HG03439 (cell line): ENCODE results near the gene MYL7.
"Not testable (repeated sequence)": the region's sequence is repeated elsewhere in the genome, so short reads cannot be mapped to it uniquely, and the experiment has no call there.

Experiments
- ATAC-seq: cut with Tn5 transposase; IDR thresholded peaks from one replicate; pipeline ENCODE4 v1.9.1; 2021; ENCODE audit warnings: mild to moderate bottlenecking, moderate library complexity; ENCODE audit not compliant: unreplicated experiment

The MYL7 gene

DNA sequence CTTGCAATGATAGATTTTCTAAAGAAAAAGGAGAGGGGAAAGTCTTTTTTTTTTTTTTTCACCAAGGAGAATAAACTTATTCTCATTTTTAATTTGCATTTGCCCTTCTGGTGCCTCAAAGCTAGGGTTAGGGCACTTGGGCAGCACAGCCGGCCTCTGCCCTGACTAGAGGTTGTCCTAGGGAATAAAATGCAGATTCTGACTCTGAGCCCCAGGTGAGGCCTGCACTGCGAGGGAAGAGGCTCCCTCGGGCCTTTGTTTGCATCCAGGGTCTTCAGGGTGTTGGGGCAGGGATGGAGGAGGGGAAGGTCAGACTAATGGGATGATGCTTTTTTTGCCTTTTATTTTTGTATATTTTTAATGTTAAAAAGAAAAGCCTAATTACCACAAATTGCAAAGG is 7.8 kb downstream of the MYL7 start:
- no peak for ATAC-seq

DNA sequence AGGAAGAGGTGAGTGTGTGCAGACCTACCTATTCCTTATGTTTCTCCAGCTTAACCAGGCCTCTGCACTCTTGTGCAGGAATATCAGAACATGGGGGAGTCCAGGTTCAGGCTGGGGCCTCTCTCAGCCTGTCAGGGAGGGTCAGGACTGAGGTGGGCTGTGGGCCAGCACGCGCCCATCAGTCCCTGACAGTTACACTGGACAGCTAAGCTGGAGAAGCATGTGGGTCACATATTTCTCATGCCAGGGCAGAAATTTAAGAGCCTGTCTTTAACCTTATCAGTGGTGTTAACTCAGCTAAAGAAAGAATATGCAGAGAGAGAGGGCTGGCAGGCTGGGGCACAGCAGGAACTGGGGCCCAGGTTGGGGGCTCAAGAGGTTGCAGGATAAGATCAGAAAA is 9.1 kb downstream of the MYL7 start:
- ATAC-seq = no peak

DNA sequence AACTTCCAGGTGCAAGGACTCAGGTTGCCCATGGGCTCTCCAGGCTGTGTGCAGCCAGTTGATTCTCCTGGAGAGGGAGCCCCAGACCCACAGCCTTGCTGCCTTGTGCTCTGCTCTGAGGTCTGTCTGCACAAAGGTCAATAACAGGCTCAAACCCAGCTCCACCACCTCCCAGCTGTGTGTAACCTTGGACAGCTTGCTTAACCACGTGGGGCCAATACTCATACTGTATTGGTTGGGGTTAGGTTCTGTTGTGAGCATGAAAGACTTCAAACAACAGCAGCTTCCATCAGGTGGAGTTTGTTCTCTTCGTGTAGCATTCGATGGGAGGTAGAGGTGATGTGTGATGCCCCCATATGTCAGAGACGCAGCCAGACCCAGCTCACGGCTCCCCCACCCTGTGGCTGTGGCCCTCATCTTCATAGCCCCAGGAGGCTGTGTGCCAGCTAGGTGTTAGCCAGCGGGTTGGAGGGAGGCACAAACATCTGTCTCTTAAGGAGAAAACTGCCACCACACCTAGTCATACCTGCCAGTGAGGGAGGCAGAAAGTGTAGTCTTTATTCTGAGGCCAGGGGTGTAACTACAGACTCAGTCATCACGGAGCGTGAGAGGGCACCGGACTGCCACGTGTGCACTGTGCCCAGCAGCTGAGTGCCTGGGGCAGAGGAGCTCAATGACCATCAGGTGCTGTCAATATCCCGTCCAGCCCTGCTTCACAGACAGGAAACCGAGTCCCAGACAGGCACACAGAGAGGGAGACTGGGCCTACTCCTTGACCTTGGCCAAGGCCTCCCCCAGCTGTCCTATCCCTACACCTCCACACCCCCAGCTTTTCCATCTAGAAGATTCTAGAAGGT is 9.7 kb downstream of the MYL7 start:
- ATAC-seq = no peak

DNA sequence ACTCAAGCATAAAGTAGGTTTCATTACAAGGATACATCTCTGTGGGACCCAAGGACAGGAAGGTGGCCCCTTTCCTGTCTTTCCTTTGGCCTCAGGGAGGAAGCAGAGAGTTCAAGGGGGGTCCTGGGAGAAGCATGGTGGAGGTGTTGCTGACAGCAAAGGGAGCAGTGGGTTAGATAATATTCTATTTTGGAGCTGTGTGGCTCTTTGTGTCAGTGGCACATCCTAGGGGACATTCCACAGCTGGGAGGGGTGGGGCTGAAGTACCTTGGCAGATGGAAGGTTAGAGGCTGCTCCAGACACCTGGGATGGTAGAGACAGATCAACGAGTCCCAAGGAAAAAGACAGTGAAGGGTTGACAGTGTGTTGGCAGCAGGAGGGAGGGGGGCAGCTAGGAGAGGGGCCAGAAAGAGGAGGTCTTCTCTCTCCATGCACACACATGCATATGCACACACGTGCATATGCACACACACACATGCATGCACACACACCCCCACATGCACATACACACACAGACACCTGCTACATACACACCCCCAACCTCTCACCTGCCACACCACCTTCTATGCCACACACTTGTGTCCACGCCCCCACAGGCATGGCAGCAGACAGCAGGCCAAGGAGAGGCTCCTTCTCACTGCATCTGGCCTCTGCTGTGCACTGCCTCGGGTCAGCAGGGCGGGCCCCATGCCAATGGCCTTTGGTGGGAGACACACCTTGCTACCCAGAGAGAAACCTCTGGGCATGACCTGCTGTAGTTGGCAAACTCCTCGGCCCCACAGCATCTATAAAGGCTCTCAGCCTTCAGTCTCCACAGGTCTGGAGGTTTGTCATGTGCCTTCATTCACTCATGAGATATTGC is 12.2 kb downstream of the MYL7 start:
- ATAC-seq = no peak

DNA sequence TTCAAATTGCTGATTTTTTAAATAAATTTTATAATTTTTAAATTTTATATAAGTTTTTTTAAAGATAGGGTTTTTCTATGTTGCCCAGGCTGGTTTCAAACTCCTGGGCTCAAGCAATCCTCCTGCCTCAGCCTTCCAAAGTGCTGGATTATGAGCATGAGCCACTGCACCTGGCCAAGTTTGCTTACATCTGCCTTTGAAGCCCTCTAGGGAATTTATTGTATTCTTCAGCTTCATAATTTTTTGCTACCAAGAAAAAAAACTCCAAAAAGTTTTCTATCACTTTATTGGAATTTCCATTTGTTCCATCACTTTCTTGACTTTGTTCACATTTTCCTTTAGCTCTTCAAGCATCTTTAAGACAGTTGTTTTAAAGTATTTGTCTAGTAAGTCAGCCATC is 14.0 kb downstream of the MYL7 start:
- ATAC-seq = no peak

DNA sequence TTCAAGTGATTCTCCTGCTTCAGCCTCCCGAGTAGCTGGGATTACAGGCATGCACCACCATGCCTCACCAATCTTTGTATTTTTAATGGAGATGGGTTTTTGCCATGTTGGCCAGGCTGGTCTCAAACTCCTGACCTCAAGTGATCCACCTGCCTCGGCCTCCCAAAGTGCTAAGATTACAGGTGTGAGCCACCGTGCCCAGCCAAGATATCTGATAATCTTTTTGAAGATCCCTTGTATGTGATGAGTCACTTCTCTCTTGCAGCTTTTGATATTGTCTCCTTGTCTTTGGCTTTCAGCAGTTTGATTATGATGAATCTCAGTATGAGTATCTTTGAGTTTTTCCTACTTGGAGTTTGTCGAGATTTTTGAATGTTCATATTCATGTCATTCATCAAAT is 14.6 kb downstream of the MYL7 start:
- ATAC-seq = not testable (repeated sequence)

DNA sequence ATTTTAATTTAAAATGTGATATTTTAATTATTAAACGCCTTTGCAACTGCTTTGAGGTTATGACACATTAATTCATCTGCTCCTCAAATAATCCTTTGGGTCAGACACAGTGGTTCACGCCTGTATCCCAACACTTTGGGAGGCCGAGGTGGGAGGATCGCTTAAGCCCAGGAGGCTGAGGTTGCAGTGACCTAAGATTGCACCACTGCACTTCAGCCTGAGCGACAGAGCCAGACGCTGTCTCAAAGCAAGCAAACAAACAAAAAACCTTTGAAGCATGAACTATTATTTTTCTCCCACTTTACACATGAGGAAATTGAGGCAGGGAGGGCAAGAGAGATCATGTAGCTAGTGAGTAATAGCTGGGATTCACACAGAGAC is 16.3 kb downstream of the MYL7 start:
- ATAC-seq = no peak

DNA sequence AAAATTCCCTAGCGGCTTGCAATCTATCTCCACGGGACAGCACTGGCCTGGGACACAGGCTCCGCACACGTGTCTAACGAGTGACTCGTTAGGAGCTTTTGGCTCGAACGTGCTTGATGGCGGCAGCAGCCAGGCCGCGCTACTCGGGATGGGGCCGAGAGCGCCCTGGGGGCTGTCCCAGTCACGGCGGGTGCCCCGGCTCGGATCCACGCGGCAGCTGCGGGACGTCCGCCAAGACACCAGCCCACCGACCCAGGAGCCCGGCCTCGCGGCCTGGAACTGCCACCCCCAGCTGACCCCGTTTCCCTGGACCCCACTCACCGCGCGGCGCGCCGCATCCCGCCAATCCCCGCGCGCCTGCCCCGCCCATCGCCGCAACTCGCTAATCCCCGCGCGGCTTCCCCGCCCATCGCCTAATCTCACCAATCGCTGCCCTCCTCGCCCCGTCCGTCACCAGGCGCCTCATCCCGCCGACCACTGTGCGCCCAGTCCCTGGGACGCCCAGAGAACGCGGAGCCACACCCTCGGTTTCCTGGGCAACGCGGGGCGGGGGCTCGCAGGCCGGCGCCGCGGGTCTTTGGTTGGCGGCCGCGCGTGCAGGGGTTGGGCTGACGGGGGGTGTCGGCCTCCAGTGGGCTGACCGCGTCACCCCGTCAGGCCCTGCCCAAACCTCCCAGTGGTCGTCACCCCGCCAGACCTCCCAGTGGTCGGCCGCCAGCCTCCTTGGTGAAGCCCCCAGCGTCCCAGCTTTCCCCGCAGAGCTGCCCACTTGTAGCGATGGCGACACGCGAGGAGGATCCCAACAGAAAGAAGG is 17.7 kb downstream of the MYL7 start, which contains the start of gene POLD2:
Gene POLD2, minus strand, starts transcription at position 359 of the 814 bp plus-strand sequence. CDS start 1,495 bp downstream, outside the sequence.
- peak; percentile 98 for ATAC-seq

DNA sequence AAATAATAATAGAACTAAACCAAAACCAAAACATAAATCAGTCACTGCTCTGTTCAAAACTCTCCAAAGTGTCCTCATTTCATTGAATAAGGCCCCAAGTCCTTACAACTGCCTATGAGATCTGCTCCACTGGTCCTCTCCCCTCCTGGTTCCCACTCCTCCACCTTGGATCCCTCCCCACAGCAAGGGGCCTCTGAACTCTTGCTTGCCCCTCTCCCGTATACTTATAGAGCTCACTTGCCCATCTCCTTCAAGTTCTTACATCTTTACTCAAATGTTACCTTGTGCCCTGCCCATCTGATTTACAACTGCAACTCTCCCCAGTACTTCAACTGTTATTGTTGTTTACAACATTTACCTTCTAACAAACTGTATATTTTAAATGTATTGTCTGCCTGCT is 18.6 kb downstream of the MYL7 start:
- ATAC-seq = no peak

DNA sequence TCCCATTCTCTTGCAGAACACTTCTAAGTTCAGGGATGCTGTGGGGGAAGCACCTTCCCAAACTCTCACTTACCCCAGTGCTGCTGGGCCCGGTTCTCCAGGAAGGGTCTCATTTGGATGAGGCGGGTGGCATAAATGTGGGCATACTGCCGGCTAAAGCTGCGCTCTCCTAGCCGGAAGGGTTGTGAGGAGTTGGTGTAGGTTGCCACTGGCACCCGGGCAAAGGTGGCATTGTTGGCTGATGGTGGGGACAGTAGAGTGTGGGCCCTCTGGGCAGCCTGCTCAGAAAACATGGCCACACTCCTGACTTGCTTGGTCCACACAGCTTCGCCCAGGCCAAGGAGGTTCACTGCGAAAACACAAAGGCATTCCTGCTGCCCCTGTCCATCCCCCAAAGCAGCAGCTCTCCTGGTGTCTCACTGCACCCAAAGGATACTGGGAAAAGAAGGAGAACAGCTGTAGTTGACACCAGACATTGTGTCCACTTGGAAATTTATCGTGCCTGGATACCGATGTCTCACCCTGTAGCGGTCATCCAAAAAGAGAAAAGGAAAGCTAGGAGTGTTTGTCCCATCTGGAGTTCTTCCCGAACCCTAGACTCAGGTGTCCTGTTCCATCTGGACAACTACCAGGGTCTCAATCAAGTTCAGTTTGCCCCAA is 19.2 kb downstream of the MYL7 start:
- no peak for ATAC-seq

DNA sequence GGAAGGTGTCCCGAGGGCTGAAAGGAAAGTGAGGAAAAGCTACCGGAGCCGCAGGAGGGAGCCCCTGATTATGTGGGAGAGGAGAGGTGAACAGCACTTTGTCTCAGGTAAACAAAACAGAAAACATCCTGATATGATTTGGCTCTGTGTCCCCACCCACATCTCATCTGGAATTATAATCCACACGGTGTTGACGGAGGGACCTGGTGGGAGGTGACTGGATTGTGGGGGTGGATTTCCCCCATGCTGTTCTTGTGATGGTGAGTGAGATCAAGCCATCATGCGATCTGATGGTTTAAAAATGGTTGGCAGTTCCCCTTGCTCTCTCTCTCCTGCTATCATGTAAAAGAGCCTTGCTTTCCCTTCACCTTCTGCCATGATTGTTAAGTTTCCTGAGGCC is 20.7 kb downstream of the MYL7 start:
- ATAC-seq = no peak

DNA sequence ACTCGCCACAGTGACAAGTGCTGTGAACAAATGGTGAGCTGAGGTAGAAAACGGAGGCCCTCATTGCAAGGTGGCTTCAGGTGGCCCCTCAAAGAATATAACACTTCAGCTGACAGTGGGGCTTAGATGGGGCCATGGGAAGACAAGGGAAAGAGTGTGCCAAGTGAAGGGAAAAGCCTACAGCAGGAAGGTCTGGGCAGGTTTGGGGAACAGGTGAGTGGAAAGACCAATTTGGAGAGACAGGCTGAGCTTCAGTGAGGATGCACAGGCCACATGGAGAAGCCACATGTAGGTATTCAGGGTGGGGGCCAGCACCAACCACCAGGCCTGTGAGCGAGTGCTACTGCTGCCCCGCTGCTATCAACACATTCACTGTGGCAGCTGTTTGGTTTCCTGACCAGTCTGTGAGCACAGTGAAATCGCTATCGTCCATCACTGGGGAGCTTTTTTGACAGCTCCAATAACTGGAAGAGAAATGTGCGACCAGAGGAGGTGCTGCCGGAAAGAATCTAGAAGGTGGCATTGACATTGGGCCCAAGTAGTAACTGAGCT is 21.2 kb downstream of the MYL7 start:
- ATAC-seq = no peak

DNA sequence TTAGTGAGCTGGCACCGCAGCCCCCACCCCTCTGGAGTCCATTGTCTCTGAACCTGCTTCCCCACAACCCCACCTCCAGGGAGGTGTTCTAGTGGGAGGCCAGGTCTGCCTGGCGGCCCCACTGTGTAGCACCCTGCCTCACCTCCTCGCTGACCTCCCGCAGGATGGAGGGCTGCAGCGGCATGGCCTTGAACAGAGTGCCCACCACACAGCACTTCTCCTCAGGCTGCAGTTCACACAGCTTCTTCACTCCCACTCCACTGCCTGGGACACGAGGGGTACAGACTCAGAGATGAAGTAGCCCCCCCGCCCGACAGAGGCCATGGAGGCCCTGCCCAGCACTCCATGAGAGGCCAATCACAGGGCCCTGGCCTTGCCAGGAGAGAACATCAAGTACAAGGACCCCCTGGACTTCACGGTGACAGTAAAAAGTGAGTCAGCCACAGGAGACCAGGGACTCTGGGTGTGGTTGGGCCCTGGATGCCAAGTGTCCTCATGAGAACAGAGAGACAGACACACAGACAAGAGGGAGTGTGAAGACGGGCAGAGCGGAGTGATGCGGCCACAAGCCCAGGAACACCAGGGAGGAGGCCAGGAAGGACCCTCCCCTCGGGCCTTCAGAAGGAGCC is 23.2 kb downstream of the MYL7 start:
- ATAC-seq = no peak

DNA sequence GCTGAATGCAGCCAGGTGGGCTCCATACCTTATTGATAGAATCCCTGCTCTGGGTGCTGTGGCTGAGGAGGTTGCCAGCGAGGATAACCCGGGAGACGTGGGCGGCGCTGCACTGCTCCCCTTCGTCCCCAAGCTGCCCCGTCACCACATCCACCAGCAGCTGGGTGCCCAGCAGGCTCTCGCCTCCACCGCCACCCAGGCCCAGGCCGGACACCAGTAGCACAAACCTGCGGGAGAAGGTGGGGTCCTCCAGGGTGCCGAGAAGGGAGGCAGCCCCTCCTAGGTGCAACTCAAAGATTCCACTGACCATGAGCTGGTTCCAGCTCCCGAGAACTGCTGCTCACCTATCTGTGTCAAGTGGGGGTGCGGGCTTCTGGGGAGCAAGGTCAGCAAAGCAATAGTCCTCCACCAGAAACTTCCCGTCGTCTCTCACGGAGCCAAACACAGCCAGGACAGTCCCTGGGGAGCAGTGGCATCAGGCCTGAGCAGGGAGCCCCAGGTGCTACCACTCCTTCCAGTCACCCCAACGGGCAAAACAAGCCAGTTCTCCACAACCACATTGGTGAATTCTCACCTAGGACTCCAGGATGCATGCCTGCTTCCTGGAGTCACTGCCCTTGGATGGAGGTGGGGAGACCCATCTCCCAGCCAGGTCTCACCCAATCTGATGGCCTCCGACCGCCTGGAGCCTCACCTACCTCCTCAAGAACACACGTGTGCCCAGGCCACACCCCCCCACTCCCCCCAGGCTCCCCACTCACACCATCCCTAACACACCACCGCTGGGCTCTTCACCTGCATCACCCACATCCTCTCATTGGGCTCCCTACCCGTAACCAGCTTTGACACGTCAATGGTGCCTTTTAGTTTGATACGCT is 24.1 kb downstream of the MYL7 start:
- no peak for ATAC-seq

DNA sequence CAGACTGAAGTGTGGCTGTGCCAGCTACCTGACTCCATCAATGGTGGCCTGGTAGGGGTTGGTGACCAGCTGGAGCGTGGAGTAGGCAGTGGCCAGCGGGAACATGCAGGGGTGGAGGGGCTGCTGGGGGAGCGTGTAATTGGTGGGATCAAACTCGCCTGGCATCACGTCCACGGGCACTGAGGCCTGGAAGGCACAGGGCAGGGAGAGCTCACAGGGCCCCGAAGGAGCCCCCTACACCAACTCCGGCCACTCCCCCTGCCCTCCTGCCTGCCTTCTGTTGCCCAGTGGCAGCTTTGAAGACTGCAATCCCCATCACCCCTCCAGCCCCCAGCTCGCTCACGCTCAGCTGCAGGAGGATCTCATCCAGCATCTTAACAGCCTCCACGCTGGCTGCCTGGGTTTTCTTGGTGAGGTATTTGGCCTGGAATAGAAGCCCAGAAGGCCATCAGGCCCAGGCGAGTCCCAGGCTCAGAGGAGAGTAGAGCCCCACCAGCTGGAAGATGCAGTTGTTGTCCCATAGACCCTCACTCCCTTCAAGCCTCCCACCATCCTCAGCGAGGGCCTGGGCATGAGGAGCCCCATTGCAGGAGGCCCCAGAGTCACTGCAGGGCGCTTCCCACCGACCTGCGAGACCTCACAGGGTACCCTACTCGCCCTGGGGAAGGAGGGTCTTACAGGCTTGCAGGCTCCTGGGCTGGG is 24.9 kb downstream of the MYL7 start:
- ATAC-seq = no peak

DNA sequence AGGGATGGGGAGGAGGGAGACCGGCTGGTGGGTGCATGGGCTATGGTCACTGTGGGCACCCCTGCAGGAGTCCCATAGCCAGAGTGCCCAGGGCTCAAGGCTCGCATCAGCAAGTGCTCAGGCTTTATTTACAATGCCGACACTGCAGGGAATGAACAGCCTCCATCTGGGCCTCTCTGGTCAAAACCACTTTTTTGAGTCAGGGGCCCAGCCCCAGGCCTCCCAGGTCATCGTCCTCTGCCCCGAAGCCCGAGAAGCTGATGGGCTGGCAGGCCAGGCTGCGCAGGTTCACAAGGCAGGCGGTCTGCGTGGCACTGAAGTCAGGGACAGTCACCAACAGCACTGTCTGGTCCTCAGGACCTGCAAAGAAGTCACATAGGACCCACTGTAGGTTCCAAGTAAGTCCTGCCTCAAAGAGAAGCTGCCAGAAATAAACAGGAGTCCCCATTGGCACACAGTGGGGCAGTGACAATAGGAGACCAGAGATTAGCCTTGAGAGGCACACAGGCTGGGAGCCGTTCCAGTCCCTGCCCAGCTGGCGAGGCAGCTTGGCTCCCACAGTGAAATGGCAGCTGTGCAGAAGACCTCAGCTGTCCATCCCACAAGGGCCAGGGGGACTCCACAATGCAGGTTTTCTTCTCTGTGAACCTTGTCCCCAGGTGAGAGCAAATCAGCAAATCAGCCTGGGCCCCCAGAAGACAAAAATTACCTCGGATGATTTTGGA is 26.4 kb downstream of the MYL7 start:
- no peak for ATAC-seq

DNA sequence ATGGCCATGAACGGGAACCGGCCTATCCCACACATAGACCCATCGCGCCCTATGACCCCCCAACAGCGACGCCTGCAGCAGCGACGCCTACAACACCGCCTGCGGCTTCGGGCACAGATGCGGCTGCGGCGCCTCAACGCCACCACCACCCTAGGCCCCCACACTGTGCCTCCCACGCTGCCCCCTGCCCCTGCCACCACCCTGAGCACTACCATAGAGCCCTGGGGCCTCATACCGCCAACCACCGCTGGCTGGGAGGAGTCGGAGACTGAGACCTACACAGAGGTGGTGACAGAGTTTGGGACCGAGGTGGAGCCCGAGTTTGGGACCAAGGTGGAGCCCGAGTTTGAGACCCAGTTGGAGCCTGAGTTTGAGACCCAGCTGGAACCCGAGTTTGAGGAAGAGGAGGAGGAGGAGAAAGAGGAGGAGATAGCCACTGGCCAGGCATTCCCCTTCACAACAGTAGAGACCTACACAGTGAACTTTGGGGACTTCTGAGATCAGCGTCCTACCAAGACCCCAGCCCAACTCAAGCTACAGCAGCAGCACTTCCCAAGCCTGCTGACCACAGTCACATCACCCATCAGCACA is 27.3 kb downstream of the MYL7 start:
- no peak for ATAC-seq
